ENCODE data around the gene ENTPD5. TPM values are rescaled to one million over a fixed set of nuclear protein-coding genes. Genes with fewer than 3 reads are reported as not detected.
"Not testable (repeated sequence)": the region's sequence is repeated elsewhere in the genome, so short reads cannot be mapped to it uniquely, and the experiment has no call there.

Gene ENTPD5
- total RNA-seq, 4 donors from 2014 or later: 28.9 to 300 (median 148) TPM

- Histone ChIP-seq H3K4me3 (no peak overlapping the region), H3K4me1 (peaks cover 0 to 22% (median 0%) of the 10 kb centered on the region in 4 donors), H3K9me3 (no peaks in the 10 kb centered on the region), H3K27ac (peak overlapping the region in 3 of 4 donors; percentile 56 to 87 (median 81)), H3K27me3 (no peaks in the 10 kb centered on the region), H3K36me3 (no peaks in the 10 kb centered on the region)
- no peak for DNase-seq
- no peak for TF ChIP-seq CTCF (IDR thresholded peaks at IDR 0.05)
- no peak for TF ChIP-seq POLR2A (IDR thresholded peaks at IDR 0.05)
Measured at GRCh38 chr14:73998726-73999125, 20.4 kb downstream of the ENTPD5 start.

GRCh38 chr14:73997944-73998447, 21.1 kb downstream of the ENTPD5 start:
- Histone ChIP-seq H3K36me3 (no peaks in the 10 kb centered on the region), H3K4me3 (no peak overlapping the region), H3K9me3 (no peaks in the 10 kb centered on the region), H3K4me1 (peaks cover 0 to 22% (median 0%) of the 10 kb centered on the region in 4 donors), H3K27me3 (no peaks in the 10 kb centered on the region), H3K27ac (peak overlapping the region in 3 of 4 donors; percentile 56 to 87 (median 81))
- no peak for TF ChIP-seq CTCF (IDR thresholded peaks at IDR 0.05)
- peak in 1 of 2 donors; percentile 36 for TF ChIP-seq POLR2A (IDR thresholded peaks at IDR 0.05)
- peak in 2 of 3 donors; percentile 60 to 61 for DNase-seq

- DNase-seq: peak in 1 of 3 donors; percentile 61
- H3K4me3 ChIP-seq: peak overlapping the region in 1 of 4 donors; percentile 16
Measured at GRCh38 chr14:73997108-73997943, 21.8 kb downstream of the ENTPD5 start.

GRCh38 chr14:73996731-73997107, 22.4 kb downstream of the ENTPD5 start:
- no peaks in the 10 kb centered on the region for H3K27me3 ChIP-seq
- no peaks in the 10 kb centered on the region for H3K36me3 ChIP-seq
- DNase-seq: no peak
- H3K4me1 ChIP-seq: peaks cover 0 to 22% (median 0%) of the 10 kb centered on the region in 4 donors
- H3K4me3 ChIP-seq: peak overlapping the region in 1 of 4 donors; percentile 16
- no peaks in the 10 kb centered on the region for H3K9me3 ChIP-seq
- peak overlapping the region in 3 of 4 donors; percentile 56 to 87 (median 81) for H3K27ac ChIP-seq
- TF ChIP-seq POLR2A (IDR thresholded peaks at IDR 0.05) (no peak), CTCF (IDR thresholded peaks at IDR 0.05) (no peak)

More at GRCh38 chr14:73997108-73997943, 21.8 kb downstream of the ENTPD5 start:
- no peak for TF ChIP-seq CTCF (IDR thresholded peaks at IDR 0.05)
- TF ChIP-seq POLR2A (IDR thresholded peaks at IDR 0.05): peak in 1 of 2 donors; percentile 49
- no peaks in the 10 kb centered on the region for H3K9me3 ChIP-seq
- peaks cover 0 to 22% (median 0%) of the 10 kb centered on the region in 4 donors for H3K4me1 ChIP-seq
- H3K27ac ChIP-seq: peak overlapping the region in 3 of 4 donors; percentile 56 to 87 (median 81)
- no peaks in the 10 kb centered on the region for H3K36me3 ChIP-seq
- H3K27me3 ChIP-seq: no peaks in the 10 kb centered on the region

- Histone ChIP-seq H3K4me1 (peaks cover 0 to 22% (median 0%) of the 10 kb centered on the region in 4 donors), H3K27ac (peak overlapping the region in 3 of 4 donors; percentile 56 to 87 (median 81)), H3K9me3 (no peaks in the 10 kb centered on the region), H3K36me3 (no peaks in the 10 kb centered on the region), H3K27me3 (no peaks in the 10 kb centered on the region), H3K4me3 (peak overlapping the region in 3 of 4 donors; percentile 11 to 49 (median 46))
- DNase-seq: peak in 2 of 3 donors; percentile 68 to 70
- TF ChIP-seq POLR2A (IDR thresholded peaks at IDR 0.05) (peak; percentile 67 to 80), CTCF (IDR thresholded peaks at IDR 0.05) (no peak)
Measured at GRCh38 chr14:73995977-73996378, 23.1 kb downstream of the ENTPD5 start.

- DNase-seq: not testable (repeated sequence)
Measured at GRCh38 chr14:73994926-73995325, 24.2 kb downstream of the ENTPD5 start.

More at GRCh38 chr14:73994926-73995325, 24.2 kb downstream of the ENTPD5 start:
- not testable (repeated sequence) for H3K27me3 ChIP-seq, H3K9me3 ChIP-seq, H3K36me3 ChIP-seq
- Histone ChIP-seq H3K4me1 (peaks cover 0 to 22% (median 0%) of the 10 kb centered on the region in 4 donors), H3K27ac (peak overlapping the region in 3 of 4 donors; percentile 56 to 87 (median 81)), H3K4me3 (peak overlapping the region in 3 of 4 donors; percentile 1 to 49 (median 46))
